Effector memory CD4-positive, alpha-beta T cell (primary cell): ENCODE measurements around the gene ARHGAP1.

Experiments
- DNase-seq, 3 donors: peaks; one replicate each; pipeline ENCODE4 v3.0.0-alpha.2; 2020
- H3K27ac ChIP-seq: 2 replicates; pipeline ENCODE4 v1.7.0; 2013; ENCODE audit warnings: mild to moderate bottlenecking, low read length, moderate library complexity; ENCODE audit not compliant: insufficient read depth, poor library complexity, severe bottlenecking
- H3K27me3 ChIP-seq: replicated peaks from 2 replicates; pipeline ENCODE4 v1.7.0; 2013; ENCODE audit warnings: mild to moderate bottlenecking, low read length; ENCODE audit not compliant: insufficient read depth, control insufficient read depth, poor library complexity, severe bottlenecking
- H3K36me3 ChIP-seq: 2 replicates; pipeline ENCODE4 v1.7.0; 2013; ENCODE audit warnings: mild to moderate bottlenecking, low read length, moderate library complexity; ENCODE audit not compliant: control insufficient read depth, insufficient read depth
- H3K4me1 ChIP-seq: 2 replicates; pipeline ENCODE4 v1.7.0; 2013; ENCODE audit warnings: low read length, mild to moderate bottlenecking; ENCODE audit not compliant: control insufficient read depth, insufficient read depth, poor library complexity, severe bottlenecking
- H3K4me3 ChIP-seq: 2 replicates; pipeline ENCODE4 v1.7.0; 2013; ENCODE audit warnings: low read length, low read depth, mild to moderate bottlenecking; ENCODE audit not compliant: insufficient read depth, poor library complexity, severe bottlenecking
- H3K9me3 ChIP-seq: 2 replicates; pipeline ENCODE4 v1.7.0; 2013; ENCODE audit warnings: mild to moderate bottlenecking, low read length, moderate library complexity; ENCODE audit not compliant: control insufficient read depth

ARHGAP1 gene

DNA sequence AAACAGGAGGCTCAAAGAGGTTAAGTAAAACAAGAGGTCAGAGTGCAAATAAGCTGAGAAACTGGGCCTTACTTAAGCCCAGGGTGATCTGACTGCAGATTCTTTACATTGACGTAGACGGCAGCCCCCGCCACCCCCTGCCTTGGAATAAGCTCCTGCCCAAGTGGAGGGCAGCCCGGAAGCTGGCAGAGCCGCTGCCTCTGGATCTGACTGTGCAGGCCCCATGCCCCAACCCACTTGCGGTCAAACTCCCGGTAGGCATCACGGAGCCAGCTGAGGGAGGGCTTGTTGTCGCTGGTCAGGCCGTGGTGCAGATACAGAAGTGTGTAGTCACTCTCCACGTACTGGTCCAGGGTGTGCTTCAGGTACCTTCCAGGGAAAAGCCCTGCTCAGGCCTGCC lies 18.6 kb downstream of the ARHGAP1 start:
- H3K27ac ChIP-seq = no peak overlapping the region
- H3K4me1 ChIP-seq = peaks cover 6% of the 10 kb centered on the region
- no peak for DNase-seq
- peaks cover 61% of the 10 kb centered on the region for H3K36me3 ChIP-seq
- no peaks in the 10 kb centered on the region for H3K27me3 ChIP-seq
- no peak overlapping the region for H3K4me3 ChIP-seq
- no peaks in the 10 kb centered on the region for H3K9me3 ChIP-seq

DNA sequence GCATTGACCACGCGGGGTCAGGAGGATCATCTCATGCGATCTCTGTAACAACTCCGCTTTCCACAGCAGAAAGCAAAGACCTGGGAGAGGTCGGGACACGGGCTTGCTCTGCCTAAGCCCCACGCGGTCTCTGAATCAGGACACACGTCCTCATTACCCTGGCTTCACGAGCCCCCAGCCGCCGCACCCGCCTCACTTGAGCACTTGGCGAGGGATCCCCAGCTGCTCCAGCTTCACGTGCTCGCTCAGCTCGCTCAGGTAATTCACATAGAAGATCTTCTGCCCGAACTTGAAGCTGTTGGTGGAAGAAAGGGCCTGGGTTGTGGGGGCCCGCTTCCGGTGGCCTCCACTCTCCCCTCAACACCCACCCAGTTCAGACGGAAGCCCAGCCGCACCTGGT lies 19.6 kb downstream of the ARHGAP1 start:
- H3K36me3 ChIP-seq = peaks cover 57% of the 10 kb centered on the region
- no peaks in the 10 kb centered on the region for H3K27me3 ChIP-seq
- peaks cover 12% of the 10 kb centered on the region for H3K4me1 ChIP-seq
- H3K4me3 ChIP-seq = no peak overlapping the region
- no peaks in the 10 kb centered on the region for H3K9me3 ChIP-seq
- no peak overlapping the region for H3K27ac ChIP-seq
- no peak for DNase-seq

DNA sequence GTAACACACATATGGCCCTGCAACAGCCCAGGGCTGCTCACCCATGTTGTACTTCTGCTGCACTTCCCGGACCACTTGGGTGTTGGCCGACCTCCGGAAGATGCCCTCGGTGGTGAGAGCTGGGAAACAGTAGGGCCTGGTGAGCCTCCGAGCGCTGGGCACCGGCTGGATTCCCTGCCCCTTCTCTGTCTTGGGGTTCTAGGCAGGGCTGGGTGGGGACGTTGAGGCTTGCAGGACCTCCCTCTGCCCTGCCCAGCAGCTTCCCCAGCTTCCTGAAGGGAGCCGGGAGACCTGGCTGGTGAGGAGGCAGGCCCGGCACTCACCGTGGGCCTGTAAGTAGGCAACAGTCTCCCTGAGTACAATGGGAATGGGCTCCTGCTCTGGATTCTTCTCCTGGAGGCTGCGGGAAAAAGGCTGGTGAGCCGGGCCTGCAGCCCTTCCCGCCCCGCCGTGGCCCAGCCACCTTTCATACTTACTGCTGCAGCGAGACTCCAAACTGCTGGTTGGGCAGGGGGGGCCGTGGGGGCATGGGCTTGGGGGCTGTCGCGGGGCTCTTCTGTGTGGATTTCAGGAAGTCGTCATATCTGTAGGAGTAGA lies 20.2 kb downstream of the ARHGAP1 start:
- H3K27me3 ChIP-seq = no peaks in the 10 kb centered on the region
- no peak overlapping the region for H3K27ac ChIP-seq
- H3K9me3 ChIP-seq = no peaks in the 10 kb centered on the region
- no peak for DNase-seq
- H3K36me3 ChIP-seq = peaks cover 56% of the 10 kb centered on the region
- H3K4me1 ChIP-seq = peaks cover 18% of the 10 kb centered on the region
- no peak overlapping the region for H3K4me3 ChIP-seq

DNA sequence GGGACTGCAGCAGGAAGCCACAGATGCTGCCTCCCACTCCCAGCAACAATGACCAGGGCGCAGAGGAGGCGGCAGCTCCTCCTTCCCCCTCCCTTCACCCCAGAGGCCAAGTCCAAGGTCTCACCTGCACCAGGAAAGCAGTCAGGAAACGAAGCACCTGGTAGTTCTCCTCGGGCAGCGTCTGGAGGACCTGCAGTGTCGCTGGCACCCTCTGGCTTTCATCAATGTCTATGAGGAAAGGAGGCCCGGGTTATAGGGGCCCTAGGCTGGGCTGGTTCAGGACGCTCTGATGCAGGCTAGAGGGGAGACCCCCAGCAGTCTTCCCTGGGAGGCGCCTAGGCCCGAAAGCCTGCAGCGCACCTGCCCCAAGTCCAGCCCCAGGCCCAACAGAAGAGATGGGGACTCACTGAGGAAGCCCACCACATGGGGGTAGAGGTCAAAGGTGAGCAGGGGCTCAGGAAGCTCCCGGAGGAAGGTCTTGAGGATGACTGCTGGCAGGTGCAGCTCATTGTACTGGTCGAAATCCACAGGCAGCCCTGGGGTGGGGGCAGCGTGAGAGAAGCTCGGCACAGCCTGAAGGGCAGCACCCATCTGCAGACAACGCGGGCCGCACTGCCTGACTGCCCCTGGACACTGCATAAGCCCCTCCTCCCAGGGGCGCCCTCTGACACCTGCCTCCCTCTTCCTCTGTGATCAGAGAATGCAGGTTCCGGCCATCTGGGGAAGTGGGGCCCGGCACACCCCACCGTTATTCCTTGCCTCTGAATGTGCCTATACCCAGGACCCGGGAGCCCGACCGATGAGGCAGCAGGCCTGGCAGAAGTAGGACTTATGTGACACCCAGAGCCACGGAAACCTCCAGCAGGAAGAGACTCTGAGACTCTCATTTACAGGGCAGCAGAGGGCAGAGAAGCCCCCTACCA lies 20.9 kb downstream of the ARHGAP1 start:
- H3K4me1 ChIP-seq = peaks cover 25% of the 10 kb centered on the region
- peaks cover 54% of the 10 kb centered on the region for H3K36me3 ChIP-seq
- no peak for DNase-seq
- no peak overlapping the region for H3K27ac ChIP-seq
- no peaks in the 10 kb centered on the region for H3K27me3 ChIP-seq
- H3K4me3 ChIP-seq = no peak overlapping the region
- H3K9me3 ChIP-seq = no peaks in the 10 kb centered on the region

DNA sequence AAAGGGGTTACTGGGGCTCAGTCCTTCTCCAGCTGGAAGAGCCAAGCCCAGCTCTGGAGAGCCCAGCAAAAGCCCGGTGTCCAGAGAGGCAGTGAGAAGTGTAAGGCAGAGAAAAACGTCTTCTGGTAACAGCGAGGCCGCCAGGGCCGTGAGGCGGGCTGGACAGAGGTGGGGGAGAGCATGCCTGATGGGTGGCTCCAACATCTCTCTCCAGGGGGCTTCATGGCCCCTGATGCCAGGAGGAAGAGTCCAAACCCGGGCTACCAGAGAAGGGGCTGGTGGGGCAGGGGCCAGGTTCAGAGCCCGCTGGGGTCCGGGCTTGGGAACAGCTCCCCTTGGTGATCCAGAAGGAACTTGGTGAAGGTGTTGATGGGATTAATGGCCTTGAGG lies 21.7 kb downstream of the ARHGAP1 start:
- Histone ChIP-seq H3K36me3 (peaks cover 49% of the 10 kb centered on the region), H3K9me3 (no peaks in the 10 kb centered on the region), H3K4me3 (no peak overlapping the region), H3K4me1 (peaks cover 33% of the 10 kb centered on the region), H3K27ac (no peak overlapping the region), H3K27me3 (no peaks in the 10 kb centered on the region)
- no peak for DNase-seq

DNA sequence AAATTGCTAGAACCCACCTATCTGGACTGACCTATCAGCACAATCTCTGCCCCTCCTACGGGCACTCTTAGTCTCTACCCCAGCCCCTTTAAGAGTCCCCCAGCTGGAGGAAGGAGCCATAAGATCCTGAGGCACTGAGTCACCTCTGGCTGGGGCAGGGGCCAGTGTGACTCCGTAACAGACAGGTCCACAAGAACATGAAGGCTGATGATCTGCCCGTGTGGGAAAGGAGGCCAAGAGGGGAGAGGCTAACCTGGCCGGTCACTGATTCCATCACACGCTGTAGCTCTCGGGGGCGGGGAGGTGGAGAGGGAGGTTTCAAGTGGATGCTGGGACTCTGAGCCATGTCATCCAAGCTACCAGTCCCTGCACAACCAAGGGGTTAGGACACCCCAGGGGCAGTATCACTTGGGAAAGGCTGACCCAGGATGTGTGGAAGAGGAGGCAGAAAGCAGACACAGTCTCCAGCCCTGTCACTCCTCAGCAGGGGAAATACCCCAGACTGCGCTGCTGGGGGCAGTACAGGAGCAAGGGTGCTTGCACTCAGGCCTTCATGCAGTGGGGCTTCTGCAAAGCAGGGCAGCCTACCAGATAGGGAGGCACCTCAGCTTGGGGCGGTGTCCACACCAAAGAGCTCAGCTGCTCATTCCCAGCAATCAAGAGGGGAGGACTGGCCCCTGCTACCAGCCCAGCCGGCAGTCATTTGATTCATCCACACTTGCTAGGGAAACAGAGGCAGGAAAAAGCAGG lies 22.3 kb downstream of the ARHGAP1 start:
- no peak for DNase-seq
- Histone ChIP-seq H3K27me3 (no peaks in the 10 kb centered on the region), H3K36me3 (peaks cover 54% of the 10 kb centered on the region), H3K27ac (no peak overlapping the region), H3K9me3 (no peaks in the 10 kb centered on the region), H3K4me1 (peaks cover 39% of the 10 kb centered on the region), H3K4me3 (no peak overlapping the region)

DNA sequence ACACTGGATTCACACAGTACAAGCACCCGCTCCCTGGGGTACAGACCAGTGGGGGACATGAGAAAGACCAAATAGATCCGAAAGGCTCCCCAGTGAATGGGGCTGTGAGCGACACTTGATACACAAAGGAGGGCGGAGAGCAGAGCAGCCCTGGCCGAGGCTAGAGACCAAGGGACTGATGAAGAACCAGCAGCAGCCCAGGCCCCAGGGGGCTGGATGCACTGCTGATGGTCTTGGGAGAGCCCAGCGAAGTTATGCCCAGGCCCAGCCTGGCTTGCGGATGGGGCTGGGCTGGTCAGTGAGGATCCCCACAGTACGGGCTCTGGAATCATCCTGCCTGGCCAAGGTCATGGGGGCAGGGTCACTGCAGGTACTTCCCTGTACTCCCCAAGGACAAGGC lies 23.2 kb downstream of the ARHGAP1 start:
- H3K27me3 ChIP-seq = no peaks in the 10 kb centered on the region
- H3K4me3 ChIP-seq = no peak overlapping the region
- H3K4me1 ChIP-seq = peaks cover 48% of the 10 kb centered on the region
- H3K27ac ChIP-seq = no peak overlapping the region
- no peaks in the 10 kb centered on the region for H3K9me3 ChIP-seq
- no peak for DNase-seq
- H3K36me3 ChIP-seq = peaks cover 62% of the 10 kb centered on the region

DNA sequence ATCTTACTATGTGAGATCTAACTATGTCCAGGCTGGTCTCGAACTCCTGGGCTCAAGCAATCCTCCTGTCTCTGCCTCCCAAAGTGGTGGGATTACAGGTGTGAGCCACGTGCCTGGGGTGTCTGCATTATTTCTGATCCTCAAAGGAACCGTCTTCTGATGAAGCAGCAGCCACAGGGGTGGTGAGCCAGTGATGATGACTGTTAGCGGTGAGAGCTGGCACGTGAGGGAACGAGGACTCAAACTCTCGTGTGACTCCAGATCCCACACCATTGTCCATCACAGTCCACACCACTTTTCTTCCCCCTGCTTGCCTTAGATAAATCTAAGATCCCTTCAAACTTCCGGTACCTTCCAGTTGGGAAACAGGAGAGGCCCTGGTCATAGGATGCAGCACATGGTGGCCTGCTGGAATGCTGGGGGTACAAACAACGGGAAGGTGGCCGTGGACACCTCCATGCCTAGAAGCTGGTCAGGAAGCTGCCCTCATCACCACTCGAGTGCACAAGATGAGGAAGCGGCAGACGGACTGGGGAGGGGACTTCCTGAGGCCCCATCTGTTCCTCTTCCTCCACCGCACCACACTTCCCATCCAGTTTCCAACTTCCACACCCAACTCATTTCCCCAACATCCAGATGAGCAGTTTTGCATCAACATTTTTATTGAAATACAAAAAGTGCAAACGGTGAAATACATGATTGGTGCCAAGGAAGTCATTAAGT lies 23.8 kb downstream of the ARHGAP1 start:
- H3K36me3 ChIP-seq = peaks cover 56% of the 10 kb centered on the region
- no peak overlapping the region for H3K27ac ChIP-seq
- no peak overlapping the region for H3K4me3 ChIP-seq
- H3K4me1 ChIP-seq = peaks cover 54% of the 10 kb centered on the region
- no peaks in the 10 kb centered on the region for H3K27me3 ChIP-seq
- H3K9me3 ChIP-seq = no peaks in the 10 kb centered on the region
- DNase-seq = no peak

DNA sequence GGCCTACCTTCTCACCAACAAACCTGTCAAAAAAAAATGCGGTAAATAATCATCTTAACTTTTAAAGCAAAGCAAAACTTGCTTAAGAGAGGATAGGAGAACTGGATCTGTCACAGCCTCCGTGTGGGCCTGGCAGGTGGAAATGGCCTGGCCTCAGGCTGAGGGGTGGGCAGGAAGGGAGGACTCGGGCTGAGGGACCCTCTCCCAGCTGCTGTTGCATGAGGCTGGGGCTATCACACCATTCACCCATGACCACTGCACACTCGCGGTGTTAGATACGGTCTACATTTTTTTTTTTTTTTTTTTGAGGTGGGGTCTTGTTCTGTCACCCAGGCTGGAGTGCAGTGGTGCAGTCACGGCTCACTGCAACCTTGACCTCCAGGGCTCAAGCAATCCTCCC lies 24.5 kb downstream of the ARHGAP1 start:
- peaks cover 50% of the 10 kb centered on the region for H3K36me3 ChIP-seq
- H3K27ac ChIP-seq = no peak overlapping the region
- peaks cover 60% of the 10 kb centered on the region for H3K4me1 ChIP-seq
- no peaks in the 10 kb centered on the region for H3K27me3 ChIP-seq
- no peak for DNase-seq
- no peak overlapping the region for H3K4me3 ChIP-seq
- H3K9me3 ChIP-seq = no peaks in the 10 kb centered on the region
